Sigmoid colon (tissue), 4 donors: Measurements from ENCODE around the gene ST6GALNAC4.

Experiments
- POLR2A ChIP-seq, 2 donors: fragments of 450-650 bp; IDR thresholded peaks; one replicate each; pipeline ENCODE4 v1.6.1; 2016; ENCODE audit warnings: antibody characterized with exemption in 2 of 2, mild to moderate bottlenecking in 2 of 2, moderate library complexity in 2 of 2
- POLR2AphosphoS5 ChIP-seq, 4 donors: sonication (generic); formaldehyde crosslinking; IDR thresholded peaks; one replicate each; pipeline ENCODE4 v1.6.1; 2017; ENCODE audit warnings: antibody characterized with exemption in 4 of 4
- TF ChIP-seq, protein P1 (sequence below), 4 experiments: fragments of 450-650 bp in 3 of 4; fragments of 200-600 bp in 1 of 4; IDR thresholded peaks; one replicate each; pipeline ENCODE4 v1.5.1; 2016 to 2019; ENCODE audit warnings: antibody characterized with exemption in 4 of 4, mild to moderate bottlenecking in 3 of 4, moderate library complexity in 2 of 4

DNA sequence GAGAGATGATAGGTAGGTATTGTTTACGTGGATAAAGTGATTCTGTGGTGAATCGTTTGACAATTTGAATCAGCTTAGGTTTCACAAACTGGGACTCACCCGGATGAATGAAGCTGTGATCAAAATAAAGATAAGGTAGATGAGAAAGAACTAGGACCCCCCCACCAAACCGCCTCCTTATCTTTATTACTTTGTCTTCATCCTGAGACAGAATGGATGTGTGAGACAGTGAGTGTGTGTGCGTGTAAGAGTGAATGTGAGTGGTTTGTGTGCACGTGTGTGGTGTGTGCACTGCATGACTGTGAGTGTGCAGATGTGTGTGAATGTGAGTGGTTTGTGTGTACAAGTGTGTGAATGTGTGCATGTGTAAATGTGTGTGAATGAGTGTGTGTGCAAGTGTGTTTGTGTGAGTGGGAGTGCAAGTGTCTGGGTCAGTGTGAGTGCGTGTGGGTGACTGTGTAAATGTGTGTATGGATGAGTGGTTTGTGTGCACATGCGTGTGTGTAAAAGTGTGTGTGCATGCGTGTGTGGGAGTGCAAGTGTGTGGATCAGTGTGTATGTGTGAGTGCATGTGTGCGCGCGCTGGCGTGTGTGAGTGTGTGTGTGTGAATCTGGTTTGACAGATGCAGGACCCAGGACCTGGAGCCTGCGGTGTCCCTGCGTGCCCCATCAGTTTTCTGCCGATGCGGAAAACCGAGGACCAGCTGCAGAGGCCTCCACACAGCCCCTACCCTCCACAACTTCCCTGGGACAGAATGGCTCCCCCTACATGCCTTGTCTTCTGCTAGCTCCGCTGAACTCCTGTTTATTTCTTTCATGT lies 51.0 kb downstream of the ST6GALNAC4 start:
- TF ChIP-seq, protein P1, sequence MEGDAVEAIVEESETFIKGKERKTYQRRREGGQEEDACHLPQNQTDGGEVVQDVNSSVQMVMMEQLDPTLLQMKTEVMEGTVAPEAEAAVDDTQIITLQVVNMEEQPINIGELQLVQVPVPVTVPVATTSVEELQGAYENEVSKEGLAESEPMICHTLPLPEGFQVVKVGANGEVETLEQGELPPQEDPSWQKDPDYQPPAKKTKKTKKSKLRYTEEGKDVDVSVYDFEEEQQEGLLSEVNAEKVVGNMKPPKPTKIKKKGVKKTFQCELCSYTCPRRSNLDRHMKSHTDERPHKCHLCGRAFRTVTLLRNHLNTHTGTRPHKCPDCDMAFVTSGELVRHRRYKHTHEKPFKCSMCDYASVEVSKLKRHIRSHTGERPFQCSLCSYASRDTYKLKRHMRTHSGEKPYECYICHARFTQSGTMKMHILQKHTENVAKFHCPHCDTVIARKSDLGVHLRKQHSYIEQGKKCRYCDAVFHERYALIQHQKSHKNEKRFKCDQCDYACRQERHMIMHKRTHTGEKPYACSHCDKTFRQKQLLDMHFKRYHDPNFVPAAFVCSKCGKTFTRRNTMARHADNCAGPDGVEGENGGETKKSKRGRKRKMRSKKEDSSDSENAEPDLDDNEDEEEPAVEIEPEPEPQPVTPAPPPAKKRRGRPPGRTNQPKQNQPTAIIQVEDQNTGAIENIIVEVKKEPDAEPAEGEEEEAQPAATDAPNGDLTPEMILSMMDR (IDR thresholded peaks at IDR 0.05) = no peak
- TF ChIP-seq POLR2A (IDR thresholded peaks at IDR 0.05) (no peak), POLR2AphosphoS5 (IDR thresholded peaks at IDR 0.05) (no peak)
